ENCODE data around the gene CNDP2.

DNA sequence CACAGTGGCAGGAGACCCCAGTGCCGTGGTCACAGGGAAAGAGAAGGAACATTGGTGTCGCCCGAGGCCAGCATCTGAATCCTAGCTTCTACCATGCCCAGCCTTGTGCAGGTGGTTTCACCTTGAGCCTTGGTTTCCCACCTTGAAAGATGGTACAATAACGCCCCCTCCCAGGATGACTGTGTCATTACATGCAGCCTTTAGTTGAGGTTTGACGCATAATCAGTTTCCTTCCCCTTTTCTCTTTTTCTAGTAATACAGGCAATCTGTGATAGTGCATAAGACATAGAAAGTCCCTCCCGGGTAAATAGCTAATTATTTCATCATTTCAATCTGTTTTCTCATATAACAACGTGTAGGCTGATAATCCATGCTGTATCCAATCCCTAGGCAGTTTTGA, 71.7 kb downstream of the CNDP2 start:
- TF ChIP-seq, protein P1, sequence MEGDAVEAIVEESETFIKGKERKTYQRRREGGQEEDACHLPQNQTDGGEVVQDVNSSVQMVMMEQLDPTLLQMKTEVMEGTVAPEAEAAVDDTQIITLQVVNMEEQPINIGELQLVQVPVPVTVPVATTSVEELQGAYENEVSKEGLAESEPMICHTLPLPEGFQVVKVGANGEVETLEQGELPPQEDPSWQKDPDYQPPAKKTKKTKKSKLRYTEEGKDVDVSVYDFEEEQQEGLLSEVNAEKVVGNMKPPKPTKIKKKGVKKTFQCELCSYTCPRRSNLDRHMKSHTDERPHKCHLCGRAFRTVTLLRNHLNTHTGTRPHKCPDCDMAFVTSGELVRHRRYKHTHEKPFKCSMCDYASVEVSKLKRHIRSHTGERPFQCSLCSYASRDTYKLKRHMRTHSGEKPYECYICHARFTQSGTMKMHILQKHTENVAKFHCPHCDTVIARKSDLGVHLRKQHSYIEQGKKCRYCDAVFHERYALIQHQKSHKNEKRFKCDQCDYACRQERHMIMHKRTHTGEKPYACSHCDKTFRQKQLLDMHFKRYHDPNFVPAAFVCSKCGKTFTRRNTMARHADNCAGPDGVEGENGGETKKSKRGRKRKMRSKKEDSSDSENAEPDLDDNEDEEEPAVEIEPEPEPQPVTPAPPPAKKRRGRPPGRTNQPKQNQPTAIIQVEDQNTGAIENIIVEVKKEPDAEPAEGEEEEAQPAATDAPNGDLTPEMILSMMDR (IDR thresholded peaks at IDR 0.05; ENCODE audit: low read length), result no peak
- no peak for TF ChIP-seq EZH2 (optimal IDR thresholded peaks at IDR 0.05; ENCODE audit: low read depth, low read length)

All from MM.1S (cell line).